ENCODE measurements around the gene SHROOM1. TPM values are rescaled to one million over a fixed set of nuclear protein-coding genes. Genes with fewer than 3 reads are reported as not detected.

The SHROOM1 gene
- total and polyA plus RNA-seq, 9 of the 15 experiments (the other 6 are each of a cell fraction or from before 2014, with no cell fraction given), result 0.44 to 26.5 (median 11.9) TPM

- TF ChIP-seq ZBTB1 (CRISPR knock-in tag; IDR thresholded peaks at IDR 0.05; ENCODE audit: borderline replicate concordance, low read depth) (peak; percentile 28; the same call in 1 of the 2 replicates), HNRNPH1 (optimal IDR thresholded peaks at IDR 0.05; ENCODE audit: low read depth, low read length) (no peak), ARID4B (CRISPR knock-in tag; IDR thresholded peaks at IDR 0.05) (peak; percentile 9; the same call in 1 of the 2 replicates), USF2 (CRISPR knock-in tag; IDR thresholded peaks at IDR 0.05) (peak; percentile 24; the same call in 1 of the 2 replicates), SREBF2 (CRISPR knock-in tag; IDR thresholded peaks at IDR 0.05) (peak; percentile 94; the same call in 1 of the 2 replicates), ZBTB2 (IDR thresholded peaks at IDR 0.05) (no peak), MCM5 (IDR thresholded peaks at IDR 0.05; ENCODE audit: low read depth) (no peak), TBP (optimal IDR thresholded peaks at IDR 0.05; ENCODE audit: low read depth, low read length) (peak; percentile 80), NFYB (IDR thresholded peaks at IDR 0.05; ENCODE audit: extremely low read depth, insufficient read length) (no peak), BHLHE40 (IDR thresholded peaks at IDR 0.05; ENCODE audit: low read length) (peak; percentile 95), XRCC3 (IDR thresholded peaks at IDR 0.05) (no peak), IRF1 (CRISPR knock-in tag; IDR thresholded peaks at IDR 0.05; ENCODE audit: borderline replicate concordance) (no peak), ZC3H8 (IDR thresholded peaks at IDR 0.05) (no peak), GTF2A2 (tag; IDR thresholded peaks at IDR 0.05) (no peak), ZBTB9 (CRISPR knock-in tag; IDR thresholded peaks at IDR 0.05) (peak; percentile 35; the same call in 1 of the 2 replicates), TOE1 (IDR thresholded peaks at IDR 0.05; ENCODE audit: borderline replicate concordance) (peak; percentile 64; the same call in 1 of the 2 replicates), TOE1 (CRISPR knock-in tag; IDR thresholded peaks at IDR 0.05; ENCODE audit: borderline replicate concordance, low read depth) (peak; percentile 92), ZNF354B (CRISPR knock-in tag; IDR thresholded peaks at IDR 0.05) (no peak)
Measured at GRCh38 chr5:132866342-132867045, 36.0 kb upstream of the SHROOM1 start, which contains the start of the genes GDF9 and UQCRQ (continued).

Data from K562 (cell line).